Amniotic epithelial cell (primary cell): ENCODE data around the gene SPHK1.

Experiments
- DNase-seq: peaks from one replicate; pipeline ENCODE4 v3.0.0-alpha.2; 2010; ENCODE audit warnings: low read depth

SPHK1 gene

DNA sequence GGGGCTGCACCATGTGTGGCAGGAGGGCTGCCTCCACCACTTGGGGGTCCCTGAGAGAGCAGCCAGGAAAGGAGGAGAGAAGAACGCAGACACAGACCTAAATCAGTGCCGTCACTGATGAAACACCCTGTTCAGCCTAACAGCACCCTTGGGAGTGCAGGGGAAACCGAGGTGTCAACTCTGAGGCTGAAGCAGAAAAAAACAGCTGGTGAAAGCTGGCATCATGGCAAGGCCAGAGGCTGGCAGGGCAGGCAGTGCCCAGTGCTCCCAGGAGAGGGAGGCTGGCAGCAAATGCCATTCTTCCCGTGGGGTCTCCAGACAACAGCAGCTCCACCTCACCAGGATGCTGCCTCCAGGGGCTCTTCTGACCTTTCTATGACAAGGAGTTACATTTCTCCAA lies 23.1 kb downstream of the SPHK1 start:
- DNase-seq: no peak

DNA sequence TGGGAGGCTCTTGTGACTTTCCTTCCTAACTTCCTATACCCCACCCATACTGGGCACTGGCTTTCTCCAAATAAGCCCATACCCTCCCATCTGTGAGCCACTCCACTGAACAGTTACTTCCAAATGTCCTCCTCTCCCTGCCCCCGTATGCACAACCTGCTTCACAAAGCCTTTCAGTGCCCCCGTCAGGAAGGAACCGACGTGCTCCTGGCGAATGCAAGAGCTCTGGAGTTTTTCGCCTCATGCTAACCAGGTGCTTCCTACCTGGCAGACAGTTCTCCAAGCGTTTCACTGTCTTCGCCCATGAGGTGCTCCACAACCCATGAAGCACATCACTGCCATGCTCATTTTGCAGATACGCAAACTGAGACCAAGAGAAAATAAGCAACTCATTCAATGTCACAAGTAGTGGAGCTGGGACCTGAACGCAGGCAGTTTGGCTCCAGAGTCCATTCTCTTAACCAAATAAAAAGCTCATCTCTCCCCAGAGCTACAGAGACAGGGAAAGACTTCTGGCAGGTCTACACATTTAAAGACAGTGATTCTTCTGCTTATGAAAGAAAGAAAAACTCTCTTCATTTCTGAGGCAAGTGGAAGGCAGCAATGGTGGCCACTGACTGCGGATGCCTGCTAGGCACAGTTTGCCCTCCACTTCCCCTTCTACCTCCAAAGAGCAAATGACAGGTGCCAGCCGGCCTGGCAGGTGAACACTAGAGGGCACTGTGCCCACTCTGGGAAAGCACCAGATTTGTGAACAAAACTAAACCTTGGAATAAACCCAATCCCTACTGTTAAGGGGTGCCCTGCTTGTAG lies 23.8 kb downstream of the SPHK1 start:
- DNase-seq: peak; percentile 40

DNA sequence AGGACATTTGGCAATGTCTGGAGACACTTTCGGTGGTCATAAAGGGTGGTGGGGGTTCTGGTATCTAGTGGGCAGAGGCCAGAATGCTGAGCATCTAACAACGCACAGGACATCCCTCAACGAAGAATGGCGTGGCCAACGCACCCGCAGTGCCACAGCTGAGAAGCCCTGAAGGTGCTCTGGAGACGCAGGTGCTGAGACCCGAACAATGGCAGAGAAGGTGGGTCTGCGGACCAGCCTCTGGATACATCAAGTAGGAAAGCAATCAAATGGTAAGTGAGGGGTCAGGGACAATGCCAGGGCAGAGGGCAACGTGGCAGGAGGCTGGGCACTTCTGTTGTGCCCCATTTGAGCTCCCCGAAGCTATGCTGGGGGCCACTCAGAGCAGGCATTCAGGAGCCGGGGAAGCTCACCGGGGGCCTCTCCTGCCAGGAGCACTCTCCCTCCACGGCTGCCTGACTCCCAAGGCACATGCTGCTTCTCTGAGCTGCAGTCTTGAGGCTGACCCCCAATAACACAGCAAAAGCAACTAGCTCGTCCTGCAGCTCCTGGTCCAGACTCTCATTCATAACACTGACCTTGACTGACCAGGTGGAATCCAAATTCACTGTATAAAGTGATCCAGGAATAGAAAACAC lies 26.0 kb downstream of the SPHK1 start:
- no peak for DNase-seq

DNA sequence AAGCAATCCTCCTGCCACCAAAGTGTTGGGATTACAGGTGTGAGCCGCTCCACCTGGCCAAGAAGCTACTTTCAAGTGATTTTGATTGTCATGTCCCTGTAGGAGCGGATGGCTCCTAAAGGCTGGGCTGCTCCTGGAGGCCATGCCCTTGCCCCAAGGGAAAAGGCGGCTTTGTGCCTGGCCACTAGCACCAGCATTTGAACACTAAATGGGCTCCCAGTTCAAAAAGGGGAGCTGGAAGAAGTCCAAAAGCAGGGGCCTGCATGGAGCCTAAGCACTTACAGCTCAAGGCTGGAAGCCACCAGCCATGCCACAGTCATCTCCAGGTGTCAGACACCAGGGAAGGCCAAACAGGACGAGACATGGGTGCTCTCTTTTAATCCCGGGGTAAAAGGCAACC lies 26.8 kb downstream of the SPHK1 start:
- DNase-seq: no peak

DNA sequence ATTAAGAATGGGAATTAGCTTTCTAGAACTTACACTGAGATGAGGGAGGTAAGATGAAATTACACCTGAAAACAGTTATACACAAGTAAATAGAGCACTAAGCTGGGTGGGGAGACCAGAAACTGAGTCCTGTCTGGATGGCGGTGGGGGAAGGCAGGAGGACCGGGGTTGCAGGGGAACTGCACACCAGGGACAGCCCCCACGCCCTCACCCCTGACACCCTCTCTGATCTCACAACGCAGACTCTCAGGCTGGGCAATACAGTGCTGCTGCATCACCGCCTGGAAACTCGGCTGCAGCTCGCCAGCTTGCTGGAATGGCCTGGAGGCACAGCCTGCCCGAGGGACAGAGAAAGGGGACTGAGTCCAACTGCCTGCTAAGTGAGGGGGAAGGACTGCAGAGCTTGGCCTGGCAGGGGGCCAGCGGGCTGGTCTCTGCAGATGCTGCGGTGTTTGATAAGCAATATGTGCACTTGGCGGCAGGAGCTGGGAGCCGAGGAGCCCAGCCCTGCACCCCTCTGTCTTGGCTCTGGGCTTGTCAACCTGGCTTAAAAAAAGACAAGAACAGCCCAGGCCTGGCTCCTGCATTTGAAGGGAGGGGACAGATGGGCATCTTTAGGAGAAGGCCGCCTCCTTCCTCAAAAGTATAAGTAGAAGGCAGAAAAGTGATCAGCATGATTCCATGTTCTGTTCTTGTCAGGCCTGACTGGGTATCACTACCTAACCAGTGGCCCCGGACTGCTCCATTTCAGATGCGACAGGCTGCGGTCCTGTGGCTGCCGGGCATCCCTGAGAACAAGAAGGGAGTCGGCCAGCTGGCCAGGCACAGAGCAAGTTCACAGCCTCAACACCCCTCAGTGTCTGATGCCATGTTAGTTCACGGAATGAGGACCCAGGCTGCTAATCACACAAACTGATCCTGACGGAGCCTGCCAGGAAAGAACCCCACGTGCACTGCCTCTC lies 30.2 kb downstream of the SPHK1 start:
- peak; percentile 21 for DNase-seq

DNA sequence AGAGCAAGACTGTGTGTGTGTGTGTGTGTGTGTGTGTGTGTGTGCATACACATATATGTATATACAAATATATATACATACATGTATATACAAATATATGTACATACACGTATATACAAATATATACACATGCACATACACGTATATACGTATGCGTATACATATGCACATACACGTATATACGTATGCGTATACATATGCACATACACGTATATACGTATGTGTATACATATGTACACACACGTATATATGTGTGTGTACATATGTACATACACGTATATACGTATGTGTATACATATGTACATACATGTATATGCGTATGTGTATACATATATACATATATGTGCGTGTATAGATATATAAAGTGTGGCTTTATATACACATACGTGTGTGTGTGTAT lies 31.4 kb downstream of the SPHK1 start:
- DNase-seq: no peak

DNA sequence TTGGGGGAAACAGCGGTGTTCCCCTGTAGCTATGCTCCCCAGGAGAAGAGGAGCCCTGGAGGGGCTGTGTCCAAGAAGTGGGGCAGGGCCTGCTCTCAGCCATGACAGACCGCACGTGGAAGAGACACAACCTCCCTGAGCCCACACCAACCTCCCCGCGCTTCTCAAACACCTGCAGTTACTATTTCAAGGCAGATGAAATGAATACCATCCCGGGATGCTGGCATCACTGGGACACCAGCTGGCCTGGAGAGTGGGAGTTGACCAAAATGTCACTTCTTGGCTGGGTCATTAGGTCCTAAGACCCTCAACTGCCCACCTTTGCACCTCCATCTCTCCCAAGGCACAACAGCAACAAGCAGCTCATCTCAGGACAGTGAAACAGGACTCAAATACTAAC lies 32.0 kb downstream of the SPHK1 start:
- no peak for DNase-seq

DNA sequence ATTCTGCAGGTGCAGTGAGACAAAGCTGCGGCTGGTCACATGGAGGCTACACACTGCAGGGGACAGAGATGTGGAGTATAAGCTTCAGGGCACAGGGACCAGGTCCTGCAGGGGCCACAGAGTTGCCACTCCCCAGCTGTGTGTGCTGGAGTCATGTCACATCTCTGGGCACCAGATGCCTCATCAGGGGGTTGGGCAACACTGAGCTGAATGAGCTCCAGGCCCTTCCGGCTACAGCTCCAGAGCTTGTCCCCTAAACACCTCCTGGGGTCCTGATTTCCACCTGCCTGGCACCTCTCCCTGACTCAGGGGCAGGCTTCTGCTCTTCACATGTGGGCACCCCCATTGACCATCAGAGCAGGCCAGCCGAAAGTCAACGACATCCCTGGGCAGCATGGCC lies 32.5 kb downstream of the SPHK1 start:
- DNase-seq: no peak

DNA sequence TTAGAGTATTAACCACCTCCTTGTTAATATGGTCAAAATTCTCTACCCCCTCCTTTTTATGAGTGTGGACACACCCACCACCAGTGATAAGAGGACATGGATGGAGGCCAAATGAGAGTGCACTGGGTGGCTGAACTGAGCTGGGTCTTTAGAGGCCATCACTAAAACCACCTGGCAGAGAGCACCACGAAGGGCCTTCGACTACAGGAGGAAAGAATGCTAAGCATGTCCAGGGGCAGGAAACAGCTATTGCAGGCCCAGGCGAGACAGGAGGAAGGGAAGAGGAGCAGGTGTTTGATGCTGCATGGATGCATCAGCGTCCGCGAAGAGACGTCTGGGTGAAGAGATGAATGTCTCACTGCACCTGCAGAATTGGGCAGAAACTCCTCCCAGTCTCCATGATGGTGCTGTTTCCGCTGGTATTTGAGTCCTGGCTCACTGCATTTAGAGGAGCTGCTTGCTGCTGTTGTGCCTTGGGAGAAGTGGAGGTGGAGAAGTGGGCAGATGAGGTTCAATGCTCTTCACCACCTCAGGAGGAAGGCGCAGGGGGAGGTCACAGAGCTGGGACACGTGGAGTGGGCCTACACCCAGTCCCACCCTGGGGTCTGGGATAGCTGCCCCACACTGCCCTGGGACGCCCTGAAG lies 33.2 kb downstream of the SPHK1 start:
- no peak for DNase-seq

DNA sequence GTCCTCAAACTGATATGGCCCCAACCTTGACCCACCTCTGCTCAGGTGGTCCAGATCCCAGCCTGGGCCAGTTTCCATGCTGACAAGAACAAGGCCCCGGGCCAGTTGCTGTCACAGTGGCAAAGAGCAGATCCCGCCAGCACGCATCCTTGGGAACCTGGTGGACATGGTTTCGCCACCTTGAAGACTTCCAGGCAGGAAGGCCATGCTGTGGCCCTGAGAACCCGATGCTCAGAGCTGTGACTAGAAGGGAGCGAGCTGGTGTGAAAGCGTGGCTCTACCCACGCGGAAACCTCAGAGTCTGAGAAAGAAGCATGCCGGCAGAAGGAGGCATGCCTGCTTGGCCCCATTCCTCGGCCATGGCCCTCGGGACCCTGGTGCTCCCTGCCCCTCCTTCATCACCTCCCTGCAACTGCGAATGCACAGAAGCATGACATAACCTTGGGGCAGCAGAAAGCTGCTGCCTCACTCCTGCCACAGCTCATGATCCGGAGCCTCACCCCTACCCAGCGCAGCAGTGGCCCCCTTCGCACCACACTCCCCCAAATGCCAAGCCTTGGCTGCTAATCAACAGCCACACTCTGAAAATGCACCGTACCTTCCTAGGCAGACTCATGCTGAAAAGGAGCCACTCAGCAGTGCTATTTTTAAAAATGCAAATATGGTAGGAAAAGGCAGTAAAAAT lies 35.3 kb downstream of the SPHK1 start:
- DNase-seq: no peak

DNA sequence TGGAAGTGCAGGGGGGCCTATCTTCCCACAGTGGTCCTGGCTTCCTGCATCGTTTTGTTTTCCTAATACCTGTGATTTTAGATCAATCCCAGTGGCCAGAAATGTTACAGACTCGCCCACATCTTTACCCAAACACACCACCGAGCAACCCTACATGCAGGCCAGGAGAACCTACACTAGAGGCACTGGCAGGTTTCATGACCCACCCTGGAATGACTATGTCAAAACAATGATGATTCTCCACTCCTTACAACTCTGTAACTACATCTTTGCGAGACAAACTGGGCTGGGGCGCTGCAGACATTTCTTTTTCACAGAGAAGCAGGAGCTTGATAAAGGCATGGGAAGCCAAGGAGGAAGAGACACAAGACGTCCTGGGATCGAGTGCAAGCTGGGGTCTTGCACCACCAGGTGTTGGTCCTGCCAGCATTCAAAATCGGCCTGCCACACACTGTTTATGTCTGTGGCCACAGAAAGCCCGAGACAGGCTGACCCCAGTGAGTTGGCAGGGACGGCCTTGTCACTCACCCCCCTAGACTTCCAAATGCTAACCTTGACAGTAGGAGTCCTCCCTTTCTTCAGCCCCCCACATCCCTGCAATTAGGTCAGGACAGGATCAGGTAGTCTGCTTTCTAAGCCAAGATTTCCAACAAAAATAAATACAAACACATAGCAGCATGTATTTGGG lies 36.1 kb downstream of the SPHK1 start:
- DNase-seq: no peak

DNA sequence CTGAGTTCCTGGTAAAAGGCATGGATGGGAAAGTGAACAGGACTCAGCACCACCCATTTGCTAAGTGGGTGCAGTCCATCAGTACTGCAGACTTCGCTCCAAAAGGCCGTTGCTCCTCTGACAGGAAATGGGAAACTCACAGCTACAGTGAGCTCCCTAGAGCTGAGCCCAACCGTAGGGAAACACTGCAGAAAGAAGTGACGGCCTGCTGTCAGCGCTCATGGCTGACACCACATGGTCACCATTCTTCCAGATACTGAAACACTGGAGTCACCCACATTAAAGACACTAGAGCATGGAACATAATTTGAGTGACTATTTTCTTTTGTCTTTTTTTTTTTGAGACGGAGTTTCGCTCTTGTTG lies 36.6 kb downstream of the SPHK1 start:
- DNase-seq: no peak

DNA sequence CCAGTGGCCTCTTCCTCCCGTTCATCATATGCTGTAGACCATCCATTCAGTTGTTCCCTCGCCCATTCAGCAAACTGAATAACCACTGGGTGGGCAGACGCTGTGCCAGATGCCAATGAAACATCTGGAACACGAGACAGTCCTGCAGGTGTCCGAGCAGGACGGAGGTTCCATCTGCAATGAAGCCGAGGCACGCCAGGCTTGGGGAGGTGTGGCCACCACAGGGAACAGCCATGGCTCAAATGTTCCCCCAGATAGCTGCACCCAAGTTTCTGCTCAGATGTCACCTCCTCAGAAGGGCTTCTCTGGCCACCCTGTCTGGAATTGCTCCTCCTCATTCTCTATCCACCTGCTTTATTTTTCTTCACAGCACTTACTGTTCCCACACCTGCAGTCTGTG lies 38.0 kb downstream of the SPHK1 start:
- DNase-seq: no peak

DNA sequence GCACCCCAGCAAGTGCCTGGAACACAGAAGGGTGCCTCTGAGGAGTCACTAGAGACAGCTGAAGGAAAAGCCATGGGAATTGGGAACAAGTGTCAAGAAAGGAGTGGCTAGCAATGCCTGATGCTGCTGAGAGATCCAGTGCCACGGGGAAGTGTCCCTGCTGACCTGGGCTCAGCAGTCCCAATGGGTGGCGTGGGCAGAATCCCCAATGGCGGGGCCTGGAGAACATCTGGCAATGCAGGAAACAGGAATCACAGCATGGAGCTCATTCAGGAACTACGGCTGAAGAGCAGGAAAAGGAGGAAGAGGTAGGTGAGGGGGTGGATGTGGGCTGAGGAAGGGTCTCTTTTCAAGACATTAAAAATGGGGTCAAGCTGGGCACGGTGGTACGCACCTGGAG lies 38.5 kb downstream of the SPHK1 start:
- DNase-seq: no peak

DNA sequence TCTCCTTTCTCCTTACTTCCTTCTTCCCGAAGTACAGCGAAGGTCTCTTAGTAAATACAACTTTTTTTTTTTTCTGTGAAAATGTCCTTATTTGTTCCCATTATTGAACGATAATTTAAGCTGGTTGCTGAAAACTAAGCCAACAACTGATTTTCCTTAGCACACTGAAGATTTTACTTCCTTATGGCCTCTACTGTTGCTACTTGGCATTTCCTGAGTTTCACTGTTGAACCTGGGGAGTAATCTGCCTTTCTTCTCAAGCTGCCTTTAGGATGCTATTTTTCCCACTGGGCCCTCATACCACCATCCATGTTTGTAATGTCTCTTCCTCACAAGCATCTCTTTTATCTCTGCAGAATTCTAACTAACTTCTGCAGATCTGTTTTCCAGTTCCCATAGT lies 42.4 kb downstream of the SPHK1 start:
- no peak for DNase-seq

DNA sequence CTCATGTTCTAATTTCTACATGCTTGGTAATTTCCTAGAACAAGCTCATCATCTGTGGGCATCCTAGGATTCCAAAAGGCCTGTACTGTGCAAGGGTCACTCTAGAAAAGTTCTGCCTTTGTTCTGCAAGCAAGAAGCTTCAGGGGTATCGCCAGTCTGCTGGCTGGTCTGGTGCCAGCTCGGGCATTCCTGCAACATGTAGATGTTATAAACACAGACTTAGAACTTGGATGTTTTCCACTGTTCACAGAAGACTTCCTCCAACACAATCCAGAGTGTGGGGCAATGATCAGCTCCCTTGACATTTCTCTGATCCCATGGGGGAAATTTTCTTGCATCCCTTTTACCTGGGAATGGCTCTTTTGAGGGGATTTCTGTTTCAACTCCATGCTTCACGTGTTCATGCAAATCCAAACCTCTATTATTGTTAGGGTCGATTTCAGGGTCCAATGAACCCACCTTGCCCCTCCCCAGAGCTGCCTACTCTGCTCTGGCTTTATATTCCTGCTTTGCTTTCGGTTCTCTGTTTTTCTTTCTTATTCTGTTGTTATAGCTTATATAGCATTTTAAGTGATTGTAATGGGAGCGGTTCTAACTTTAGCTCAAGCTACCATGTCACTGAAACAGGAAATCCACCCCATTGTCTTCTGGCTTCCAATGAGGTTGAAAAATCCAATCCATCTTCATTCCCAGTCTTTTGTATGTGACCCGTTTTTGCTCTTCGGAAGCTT lies 43.3 kb downstream of the SPHK1 start:
- peak; percentile 79 for DNase-seq

DNA sequence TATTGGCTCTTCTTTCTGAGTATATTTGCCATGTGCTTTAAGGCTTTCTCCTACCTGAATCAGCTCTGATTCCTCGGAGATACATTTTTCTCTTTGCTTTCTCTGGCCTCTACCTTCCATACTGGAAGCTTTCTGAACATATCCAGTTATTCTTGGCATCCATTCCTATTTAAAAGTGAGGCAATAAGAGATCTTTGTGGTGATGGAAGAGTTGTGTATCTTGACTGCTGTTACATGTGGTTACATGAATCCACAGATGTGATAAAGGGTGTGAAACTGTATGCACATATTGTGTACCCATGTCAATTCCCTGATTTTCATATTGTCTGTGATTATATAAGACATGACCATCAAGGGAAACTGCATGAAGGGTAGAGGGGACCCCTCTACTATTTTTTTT lies 44.1 kb downstream of the SPHK1 start:
- DNase-seq: peak; percentile 55

DNA sequence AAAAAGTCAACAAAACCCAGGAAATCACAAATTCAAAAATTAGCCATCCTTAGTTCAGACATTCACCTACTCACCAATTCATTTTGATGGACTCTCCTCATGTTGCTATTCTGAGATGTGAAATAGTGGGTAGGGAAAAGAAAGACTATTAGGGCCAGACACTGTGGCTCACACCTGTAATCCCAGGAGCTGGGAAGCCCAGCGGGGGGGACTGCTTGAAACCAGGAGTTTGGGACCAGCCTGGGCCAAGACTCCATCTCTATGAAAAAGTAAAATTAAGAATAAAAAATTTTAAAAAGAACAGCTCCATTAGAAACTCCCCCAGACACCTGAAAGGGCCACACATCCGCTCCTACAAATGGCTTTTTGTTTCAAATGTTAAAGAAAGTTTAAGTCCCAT lies 47.1 kb downstream of the SPHK1 start:
- DNase-seq: no peak

DNA sequence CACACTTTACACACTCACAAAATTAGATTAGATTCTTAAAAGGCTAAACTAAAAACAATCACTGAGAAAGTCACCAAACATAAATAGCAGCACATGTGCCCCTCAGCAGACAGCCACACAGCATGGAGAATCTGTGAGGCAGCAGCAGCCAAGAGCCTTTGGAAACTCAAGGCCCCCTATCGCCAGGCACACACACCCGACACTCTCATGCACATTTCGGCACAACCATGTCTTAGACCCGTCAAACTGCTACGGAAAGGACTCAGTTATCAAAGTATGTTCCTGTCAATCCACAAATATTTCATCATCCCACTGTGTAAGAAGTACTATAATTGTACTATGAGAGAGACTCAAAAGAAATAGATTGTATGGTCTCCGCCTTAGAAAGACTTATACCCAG lies 47.6 kb downstream of the SPHK1 start:
- no peak for DNase-seq

DNA sequence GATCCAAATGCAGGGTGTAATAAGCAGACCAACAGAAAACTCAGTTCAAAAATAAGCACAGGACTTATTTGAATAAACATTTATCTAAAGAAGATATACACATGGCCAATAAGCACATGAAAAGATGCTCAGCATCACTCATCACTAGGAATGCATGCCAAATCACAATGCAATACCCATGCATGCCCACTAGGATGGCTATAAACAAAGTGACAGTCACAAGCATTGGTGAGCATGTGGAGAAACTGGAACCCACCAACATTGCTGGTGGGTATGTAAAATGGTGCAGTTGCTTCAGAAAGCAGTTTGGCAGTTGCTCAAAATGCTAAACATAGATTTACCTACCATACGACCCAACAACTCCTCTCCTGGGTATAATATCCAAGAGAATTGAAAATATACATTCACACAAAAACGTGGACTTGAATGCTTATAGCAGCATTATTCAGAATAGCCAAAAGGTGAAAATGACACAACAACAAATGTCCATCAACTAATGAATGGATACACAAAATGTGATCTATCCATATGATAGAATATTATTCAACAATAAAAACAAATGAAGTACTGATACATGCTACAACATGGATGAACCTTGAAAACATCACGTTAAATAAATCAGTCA lies 48.4 kb downstream of the SPHK1 start:
- DNase-seq: peak; percentile 31
